ENCODE results near the gene SAP30BP.

The SAP30BP gene

DNA sequence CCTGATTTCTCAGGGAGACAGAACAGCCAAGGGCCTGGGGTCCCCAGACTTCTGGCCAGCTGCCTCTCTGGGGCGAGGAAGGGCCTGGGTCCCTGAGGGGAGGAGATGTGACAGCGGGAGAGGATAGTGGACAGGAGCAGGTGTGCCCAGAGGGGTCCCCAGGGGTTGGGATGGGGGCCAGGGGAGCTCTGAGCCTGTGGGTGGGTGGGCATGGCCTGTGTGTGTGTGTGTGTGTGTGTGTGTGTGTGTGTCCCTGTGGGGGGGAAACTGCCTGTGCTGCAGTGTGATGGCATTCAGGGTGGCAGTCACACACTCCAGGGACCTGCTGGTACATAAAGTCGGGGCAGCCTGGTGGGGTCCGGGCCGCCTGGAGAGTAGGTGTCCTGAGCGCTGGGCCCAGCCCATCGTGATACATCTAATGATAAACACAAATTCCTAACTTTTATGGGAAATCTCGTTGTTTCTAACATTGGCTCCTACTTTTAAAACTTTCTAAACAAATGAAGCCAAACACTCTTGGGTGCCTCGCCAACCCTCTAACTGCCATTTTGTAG lies 55.5 kb downstream of the SAP30BP start:
- no peak for FAIRE-seq

DNA sequence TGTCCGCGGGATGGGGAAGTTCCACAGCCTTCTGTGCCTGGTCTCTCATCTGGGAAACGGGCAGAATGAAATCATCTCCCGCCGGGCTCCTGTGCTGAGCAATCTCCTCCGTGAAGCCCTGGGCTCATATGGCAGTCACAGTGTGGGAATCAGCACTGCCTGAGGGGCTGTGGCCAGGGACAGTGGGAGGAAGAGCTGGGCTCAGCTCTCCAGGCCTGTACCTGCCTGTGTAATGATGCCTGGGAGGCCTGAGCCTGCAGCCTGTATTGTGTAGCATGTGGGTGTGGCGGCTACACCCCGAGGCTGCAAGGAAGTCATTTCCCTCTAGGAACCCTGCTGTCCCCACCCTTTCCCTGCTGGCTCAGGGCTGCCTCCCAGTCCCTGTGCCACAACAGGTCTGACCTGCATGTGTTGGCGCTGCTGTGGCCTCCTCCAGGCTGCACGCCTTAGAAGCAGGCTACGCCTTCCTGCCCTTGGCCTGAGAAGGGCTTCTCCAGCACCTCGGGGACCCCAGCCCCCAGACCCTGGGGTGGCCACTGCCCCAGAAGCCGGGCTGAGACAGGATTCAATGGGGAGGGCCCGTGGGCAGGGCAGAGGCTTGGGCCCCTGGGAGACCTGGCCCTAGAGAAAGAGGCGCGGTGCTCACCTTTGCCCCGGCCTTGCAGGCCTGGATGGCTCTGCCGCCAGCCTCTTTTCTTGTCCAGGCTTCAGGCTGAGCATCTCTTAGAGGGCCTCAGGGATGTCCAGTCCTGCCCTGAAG lies 56.2 kb downstream of the SAP30BP start:
- FAIRE-seq: no peak

DNA sequence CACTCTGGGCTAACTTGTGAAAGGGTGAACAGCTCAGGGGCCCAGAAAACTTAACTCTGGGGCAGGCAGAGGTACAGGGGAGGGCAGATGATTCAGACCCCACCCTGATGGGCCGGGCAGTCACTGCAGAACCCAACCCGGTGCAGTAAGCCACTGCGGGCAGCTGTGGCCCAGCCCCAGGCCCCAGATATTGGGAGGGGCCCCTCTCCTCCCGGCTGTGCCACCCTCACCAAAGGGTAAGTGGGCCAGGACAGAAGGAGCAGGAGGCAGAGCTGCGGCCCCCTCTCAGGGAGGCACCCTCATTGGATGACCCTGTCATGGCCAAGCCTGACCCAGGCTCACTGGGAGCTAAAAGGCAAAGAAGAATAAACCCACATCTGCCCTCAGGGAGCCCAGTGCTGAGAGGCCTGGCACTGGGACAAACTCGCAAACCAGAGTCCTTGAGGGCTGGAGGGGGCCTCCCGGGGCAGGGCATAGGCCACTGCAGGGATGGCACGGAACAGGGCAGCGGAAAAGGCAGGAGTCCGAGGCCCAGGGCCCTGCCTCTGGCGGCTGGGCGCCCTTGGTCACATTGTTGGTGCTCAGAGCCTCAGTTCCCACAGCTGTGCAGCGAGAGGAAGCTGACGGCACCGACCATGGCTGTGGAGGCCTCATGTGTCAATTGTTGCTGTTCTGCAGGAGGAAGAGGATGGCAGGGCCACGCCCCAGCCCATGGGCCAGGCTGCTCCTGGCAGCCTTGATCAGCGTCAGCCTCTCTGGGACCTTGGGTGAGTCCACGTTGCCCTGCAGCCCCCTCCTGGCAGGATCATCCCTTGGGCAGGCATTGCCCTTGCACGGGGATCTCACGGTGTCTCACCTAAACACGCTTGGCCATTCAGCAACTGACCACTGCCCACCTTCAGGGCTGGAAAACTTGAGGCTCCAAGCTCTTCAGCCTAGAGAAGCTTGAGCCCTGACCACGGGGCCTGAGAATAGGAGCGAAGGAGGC lies 57.2 kb downstream of the SAP30BP start:
- FAIRE-seq: no peak

DNA sequence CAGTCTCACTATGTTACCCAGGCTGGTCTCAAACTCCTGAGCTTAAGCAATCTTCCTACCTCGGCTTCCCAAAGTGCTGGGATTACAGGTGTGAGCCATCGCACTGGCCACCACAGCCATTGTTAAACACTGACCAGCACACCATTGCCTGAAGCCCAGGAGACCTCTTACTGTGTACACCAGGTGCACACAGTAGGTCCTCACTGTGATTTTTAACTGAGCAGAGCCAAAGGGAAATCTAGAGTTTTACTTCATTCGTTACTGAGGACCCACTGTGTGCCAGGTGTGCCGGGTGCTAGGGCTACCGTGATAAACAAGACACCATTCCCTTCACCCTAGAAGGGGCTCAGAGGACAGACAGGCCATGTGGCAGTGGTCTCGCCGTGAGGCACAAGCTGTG lies 58.4 kb downstream of the SAP30BP start:
- no peak for FAIRE-seq

DNA sequence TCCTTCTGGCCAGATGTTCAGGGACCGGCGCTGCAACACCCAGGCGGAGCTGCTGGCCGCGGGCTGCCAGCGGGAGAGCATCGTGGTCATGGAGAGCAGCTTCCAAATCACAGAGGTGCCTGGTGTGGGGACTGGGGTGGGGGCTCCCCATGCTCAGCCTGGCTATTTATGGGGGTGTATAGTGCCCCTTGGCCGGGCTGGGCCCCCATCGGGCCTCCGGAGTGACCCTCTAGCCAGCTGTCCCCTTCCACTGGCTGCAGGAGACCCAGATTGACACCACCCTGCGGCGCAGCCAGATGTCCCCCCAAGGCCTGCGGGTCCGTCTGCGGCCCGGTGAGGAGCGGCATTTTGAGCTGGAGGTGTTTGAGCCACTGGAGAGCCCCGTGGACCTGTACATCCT lies 60.3 kb downstream of the SAP30BP start:
- FAIRE-seq: no peak

DNA sequence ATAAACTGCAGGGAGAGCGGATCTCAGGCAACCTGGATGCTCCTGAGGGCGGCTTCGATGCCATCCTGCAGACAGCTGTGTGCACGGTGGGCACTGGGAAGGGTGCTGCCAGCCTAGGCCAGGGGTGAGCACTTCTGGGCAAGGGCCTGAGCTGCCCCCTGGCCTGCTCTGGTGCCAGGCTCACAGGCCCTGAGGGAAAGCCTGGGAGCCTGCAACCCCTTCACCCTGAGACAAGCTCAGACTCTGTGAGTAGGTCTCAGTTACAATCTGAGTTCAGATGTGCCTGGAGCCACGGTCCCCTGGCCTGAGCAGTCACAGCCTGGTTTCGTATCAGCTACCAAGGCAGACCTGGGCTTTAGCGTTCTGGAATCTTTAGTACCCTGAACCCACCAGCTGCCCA lies 62.2 kb downstream of the SAP30BP start:
- no peak for FAIRE-seq

DNA sequence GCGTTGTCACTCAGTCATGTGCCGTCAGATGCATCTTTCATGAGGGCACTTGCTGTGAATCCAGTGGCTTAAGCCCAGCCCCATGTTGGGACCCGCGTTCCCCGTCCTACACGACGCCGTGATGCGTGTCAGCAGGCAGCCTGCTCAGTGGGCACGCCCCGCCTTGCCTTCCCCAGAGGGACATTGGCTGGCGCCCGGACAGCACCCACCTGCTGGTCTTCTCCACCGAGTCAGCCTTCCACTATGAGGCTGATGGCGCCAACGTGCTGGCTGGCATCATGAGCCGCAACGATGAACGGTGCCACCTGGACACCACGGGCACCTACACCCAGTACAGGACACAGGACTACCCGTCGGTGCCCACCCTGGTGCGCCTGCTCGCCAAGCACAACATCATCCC lies 62.9 kb downstream of the SAP30BP start:
- FAIRE-seq: no peak

DNA sequence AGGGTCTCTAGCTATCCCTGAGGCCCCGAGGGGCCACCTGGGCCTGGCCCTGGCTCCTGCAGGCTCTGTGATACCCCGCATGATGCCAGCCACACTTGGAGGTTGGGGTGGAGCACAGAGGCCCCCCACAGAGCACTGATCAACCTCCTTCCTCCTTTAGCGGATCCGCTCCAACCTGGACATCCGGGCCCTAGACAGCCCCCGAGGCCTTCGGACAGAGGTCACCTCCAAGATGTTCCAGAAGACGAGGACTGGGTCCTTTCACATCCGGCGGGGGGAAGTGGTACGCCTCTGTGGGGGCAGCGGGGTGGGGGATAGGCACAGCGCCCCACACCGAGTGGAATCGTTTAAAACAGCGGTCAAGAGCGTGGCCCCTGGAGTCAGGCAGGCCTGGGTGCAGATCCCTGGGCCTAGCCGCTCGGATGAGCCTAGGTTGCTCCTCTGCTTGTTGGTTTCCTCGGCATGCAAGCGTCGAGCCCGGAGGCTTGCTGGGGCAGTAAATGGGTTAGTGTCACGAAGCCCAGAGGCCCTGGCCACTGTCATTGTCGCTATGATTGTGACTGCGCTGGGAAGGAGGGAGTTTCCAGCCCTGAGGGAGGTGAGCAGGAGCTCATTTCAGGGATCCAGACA lies 64.1 kb downstream of the SAP30BP start:
- no peak for FAIRE-seq

DNA sequence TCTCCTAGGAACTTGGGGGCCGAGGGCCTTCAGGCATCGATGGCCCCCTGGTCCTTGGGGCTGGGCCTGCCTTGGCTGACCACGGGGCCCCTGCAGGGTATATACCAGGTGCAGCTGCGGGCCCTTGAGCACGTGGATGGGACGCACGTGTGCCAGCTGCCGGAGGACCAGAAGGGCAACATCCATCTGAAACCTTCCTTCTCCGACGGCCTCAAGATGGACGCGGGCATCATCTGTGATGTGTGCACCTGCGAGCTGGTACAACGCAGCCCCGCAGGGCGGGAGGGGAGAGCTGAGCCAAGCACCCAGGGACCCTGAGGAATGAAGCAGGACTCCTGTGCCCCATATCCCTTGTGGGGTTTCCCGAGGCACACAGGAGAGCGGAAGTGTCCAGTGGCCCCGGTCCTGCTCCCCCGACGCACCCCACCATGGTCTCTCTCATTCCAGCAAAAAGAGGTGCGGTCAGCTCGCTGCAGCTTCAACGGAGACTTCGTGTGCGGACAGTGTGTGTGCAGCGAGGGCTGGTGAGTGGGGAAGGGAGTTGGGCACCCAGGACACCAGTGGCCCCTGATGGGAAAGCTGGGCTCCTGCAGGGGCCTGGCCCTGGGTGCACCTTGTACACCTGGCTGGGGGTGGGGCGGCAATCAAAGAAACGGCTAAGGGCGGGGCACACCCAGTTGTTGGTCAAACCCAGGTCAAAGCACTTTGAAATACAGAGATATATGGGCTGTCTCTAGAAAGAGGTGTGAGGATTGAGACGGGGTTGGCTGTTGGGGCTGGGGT lies 64.8 kb downstream of the SAP30BP start:
- FAIRE-seq: no peak

DNA sequence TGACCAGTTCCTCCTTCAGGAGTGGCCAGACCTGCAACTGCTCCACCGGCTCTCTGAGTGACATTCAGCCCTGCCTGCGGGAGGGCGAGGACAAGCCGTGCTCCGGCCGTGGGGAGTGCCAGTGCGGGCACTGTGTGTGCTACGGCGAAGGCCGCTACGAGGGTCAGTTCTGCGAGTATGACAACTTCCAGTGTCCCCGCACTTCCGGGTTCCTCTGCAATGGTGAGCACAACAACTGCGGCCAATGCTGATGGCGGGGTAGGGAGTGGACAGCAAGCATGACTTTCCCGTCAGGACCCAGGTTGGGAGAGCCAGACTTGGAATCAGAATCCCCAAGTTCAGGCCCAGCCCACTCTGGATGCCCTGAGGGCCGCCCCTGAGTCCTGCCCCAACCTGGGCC lies 66.3 kb downstream of the SAP30BP start:
- FAIRE-seq: no peak

DNA sequence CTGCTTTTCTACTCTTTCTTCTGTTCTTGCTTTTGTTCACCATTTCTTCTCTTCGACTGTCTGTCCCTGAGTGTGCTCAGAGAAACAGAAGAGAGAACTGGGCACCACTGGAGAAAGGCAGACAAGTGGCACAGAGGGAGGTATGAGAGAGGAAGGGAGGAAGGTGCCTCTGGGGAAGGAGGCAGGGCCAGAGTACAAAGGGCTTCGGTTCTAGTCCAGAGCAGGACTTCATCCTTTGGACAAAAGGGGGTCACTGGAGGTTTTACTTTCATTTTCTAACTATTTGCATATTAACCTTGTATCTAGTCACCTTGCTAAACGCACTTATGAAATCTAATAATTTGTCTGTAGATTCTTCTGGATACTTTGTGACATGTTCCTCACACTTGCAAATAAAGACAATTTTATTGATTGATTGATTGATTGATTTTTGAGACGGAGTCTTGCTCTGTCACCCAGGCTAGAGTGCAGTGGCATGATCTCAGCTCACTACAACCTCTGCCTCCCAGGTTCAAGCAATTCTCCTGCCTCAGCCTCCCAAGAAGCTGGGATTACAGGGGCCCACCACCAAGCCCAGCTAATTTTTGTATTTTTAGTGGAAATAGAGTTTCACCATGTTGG lies 67.6 kb downstream of the SAP30BP start:
- FAIRE-seq: no peak

DNA sequence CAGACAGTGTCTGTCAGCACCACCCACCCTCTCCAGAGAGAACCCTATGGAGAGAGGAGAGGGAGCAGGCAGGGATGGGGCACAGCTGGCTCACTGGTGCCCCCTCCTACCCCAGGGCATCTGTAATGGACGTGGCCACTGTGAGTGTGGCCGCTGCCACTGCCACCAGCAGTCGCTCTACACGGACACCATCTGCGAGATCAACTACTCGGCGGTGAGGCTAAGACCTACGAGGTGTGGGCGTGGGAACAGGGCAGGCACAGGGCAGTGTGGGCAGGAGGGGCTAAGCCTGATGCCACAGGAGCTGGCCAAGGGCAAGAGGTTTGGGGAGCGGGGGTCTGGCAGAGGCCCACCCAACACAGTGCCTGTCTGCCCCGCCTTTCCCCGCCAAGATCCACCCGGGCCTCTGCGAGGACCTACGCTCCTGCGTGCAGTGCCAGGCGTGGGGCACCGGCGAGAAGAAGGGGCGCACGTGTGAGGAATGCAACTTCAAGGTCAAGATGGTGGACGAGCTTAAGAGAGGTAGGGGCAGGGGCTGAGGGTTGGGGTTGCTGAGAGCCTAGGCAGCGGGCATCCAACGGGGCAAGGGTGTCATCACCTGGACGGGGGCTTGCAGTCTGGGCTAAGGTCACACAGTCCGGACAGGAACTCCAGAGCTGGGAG lies 69.2 kb downstream of the SAP30BP start:
- no peak for FAIRE-seq

DNA sequence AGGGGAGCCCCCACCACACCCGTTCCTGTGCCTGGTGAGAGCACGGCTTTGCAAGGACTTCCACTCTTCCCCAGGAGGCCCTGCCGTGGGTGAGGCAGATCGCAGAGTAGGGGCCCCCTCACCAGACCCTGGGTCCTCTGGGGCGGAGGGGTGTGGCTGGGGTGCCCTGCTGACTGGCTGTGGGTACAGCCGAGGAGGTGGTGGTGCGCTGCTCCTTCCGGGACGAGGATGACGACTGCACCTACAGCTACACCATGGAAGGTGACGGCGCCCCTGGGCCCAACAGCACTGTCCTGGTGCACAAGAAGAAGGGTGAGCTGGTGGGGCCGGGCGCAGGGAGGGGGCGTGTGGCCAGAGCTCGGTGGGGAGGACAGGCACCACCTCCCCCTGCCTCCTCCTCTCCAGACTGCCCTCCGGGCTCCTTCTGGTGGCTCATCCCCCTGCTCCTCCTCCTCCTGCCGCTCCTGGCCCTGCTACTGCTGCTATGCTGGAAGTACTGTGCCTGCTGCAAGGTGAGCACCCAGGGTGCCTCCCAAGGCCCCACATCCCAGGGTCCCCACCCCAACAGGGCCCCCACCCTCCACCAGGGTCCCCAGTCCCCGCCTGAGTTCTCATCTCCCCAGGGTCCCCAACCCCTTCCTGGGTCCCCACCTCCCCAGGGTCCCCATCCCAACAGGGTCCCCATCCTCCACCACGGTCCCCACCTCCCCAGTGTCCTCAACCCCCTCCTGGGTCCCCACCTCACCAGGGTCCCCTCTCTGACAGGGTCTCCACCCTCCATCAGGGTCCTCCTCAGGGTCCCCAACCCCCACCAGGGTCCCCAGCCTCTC lies 70.2 kb downstream of the SAP30BP start:
- no peak for FAIRE-seq

DNA sequence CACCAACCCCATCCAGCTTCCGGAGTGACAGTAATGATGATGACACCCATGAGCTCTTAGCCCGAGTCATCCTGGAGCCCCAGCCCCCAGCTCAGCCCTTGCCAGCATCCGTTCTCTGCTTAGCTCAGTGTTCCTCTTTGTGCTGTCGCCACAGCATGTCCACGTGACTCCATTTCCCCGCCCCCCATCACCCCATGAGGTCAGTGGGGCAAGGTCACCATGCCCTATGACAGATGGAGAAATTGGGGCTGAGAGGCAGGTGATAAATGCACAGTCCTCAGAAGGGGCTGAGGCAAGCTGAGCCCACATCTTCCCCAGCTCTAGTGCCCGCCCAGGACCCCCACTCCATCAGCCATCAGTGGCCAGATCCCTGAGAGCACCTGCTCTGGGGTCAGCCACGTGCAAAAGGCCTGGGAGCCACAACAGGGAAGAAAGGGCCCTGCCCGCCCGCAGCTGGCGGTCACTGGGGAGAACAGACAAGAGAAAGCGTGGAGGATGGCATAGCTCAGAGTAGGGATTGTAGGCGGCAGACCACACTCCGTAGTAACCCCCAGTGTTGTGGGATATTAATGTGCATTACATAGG lies 71.2 kb downstream of the SAP30BP start:
- no peak for FAIRE-seq

DNA sequence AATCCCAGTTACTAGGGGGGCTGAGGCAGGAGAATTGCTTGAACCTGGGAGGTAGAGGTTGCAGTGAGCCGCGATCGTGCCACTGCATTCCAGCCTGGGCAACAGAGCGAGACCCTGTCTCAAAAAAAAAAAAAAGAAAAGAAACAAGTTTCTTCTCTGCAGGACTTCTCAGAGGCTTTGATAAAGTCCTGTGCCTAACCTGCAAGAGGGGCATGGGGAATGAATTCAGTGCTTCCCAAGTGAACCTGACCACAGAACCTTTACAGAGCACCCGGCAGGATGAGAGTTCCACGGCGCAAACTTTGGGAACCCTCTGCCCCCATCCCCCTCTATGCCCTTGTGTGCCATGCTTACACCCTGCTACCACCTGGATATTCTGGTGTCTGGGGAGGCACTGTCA lies 72.0 kb downstream of the SAP30BP start:
- no peak for FAIRE-seq

DNA sequence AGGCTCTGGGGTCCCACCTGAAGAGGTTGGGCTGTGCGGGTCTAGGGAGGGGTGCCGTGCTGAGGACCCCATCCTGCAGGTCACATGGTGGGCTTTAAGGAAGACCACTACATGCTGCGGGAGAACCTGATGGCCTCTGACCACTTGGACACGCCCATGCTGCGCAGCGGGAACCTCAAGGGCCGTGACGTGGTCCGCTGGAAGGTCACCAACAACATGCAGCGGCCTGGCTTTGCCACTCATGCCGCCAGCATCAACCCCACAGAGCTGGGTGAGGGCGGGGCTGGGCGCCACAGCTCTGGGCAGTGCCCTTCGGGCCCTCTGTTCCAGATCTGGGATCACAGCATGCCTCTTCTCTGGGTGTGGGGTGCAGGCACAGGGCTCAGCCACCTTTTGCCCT lies 72.7 kb downstream of the SAP30BP start:
- no peak for FAIRE-seq

DNA sequence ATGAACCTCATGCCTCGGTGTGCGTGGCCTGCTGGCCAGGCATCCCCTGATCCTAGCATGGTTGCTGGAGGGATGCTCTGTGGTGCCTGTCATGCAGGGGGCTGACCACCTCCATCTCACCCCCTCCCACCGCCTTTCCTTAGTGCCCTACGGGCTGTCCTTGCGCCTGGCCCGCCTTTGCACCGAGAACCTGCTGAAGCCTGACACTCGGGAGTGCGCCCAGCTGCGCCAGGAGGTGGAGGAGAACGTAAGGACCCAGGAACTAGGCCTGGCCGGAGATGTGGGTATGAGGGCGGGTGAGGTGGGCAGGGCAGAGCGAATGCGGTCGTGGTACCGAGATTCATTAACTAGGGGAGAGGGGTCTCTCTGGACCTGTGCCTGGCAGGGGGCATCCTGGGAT lies 73.1 kb downstream of the SAP30BP start:
- FAIRE-seq: no peak

DNA sequence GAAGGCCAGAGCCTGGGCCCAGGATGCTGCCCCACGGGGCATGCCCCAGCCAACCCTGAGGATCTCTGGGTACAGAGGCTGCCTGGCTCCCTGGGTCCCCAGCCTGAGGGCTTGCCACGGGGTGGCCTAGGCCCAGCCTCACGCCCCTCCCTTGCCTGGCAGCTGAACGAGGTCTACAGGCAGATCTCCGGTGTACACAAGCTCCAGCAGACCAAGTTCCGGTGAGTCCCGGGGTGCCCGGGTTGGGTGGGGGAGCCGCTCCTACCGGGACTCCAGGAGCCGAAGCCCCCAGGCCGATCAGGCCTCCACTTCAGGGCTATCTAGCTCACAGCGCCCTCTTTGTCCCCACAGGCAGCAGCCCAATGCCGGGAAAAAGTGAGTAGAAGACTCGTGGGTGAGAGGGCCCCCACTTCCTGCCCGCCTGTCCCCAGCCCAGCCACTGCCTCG lies 73.5 kb downstream of the SAP30BP start:
- no peak for FAIRE-seq

DNA sequence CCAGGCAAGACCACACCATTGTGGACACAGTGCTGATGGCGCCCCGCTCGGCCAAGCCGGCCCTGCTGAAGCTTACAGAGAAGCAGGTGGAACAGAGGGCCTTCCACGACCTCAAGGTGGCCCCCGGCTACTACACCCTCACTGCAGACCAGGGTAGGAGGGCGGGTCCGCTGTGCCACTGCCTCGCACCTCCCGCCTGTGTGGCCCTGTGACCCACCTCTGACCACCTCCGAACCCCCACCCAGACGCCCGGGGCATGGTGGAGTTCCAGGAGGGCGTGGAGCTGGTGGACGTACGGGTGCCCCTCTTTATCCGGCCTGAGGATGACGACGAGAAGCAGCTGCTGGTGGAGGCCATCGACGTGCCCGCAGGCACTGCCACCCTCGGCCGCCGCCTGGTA lies 75.2 kb downstream of the SAP30BP start:
- FAIRE-seq: no peak

DNA sequence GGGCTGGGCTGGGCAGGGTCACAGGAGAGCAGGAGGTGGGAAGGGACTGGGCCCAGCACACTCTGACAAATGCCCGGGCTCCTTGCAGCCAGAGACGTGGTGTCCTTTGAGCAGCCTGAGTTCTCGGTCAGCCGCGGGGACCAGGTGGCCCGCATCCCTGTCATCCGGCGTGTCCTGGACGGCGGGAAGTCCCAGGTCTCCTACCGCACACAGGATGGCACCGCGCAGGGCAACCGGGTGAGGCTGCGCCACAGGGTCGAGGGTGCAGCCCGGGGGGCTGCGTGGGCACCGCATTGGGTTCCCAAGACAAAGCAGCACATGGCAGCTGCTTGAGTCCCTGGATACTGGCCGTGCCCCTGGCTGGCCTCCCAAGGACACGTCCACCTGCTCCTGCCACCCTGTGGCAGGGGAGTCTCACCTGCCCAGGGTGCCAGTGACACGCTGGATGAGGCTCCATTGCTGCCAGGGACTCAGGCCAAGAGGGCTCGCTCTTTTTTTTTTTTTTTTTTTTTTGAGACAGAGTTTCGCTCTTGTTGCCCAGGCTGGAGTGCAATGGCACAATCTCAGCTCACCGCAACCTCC lies 76.6 kb downstream of the SAP30BP start:
- no peak for FAIRE-seq
